ENCODE measurements around the gene SCFD2. TPM values are rescaled to one million over a fixed set of nuclear protein-coding genes. Genes with fewer than 3 reads are reported as not detected.
"Not testable (repeated sequence)": the region's sequence is repeated elsewhere in the genome, so short reads cannot be mapped to it uniquely, and the experiment has no call there.

The SCFD2 gene
- total RNA-seq, 1 donor = 33.2 TPM

GRCh38 chr4:53274609-53275268 lies 91.1 kb downstream of the SCFD2 start:
- TF ChIP-seq, protein P1, sequence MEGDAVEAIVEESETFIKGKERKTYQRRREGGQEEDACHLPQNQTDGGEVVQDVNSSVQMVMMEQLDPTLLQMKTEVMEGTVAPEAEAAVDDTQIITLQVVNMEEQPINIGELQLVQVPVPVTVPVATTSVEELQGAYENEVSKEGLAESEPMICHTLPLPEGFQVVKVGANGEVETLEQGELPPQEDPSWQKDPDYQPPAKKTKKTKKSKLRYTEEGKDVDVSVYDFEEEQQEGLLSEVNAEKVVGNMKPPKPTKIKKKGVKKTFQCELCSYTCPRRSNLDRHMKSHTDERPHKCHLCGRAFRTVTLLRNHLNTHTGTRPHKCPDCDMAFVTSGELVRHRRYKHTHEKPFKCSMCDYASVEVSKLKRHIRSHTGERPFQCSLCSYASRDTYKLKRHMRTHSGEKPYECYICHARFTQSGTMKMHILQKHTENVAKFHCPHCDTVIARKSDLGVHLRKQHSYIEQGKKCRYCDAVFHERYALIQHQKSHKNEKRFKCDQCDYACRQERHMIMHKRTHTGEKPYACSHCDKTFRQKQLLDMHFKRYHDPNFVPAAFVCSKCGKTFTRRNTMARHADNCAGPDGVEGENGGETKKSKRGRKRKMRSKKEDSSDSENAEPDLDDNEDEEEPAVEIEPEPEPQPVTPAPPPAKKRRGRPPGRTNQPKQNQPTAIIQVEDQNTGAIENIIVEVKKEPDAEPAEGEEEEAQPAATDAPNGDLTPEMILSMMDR (IDR thresholded peaks at IDR 0.05; ENCODE audit: insufficient read depth, low read depth, low read length) = no peak
- no peak overlapping the region for H3K4me3 ChIP-seq (ENCODE audit: low read depth, low read length)
- no peak for DNase-seq (ENCODE audit: low read depth)

DNA sequence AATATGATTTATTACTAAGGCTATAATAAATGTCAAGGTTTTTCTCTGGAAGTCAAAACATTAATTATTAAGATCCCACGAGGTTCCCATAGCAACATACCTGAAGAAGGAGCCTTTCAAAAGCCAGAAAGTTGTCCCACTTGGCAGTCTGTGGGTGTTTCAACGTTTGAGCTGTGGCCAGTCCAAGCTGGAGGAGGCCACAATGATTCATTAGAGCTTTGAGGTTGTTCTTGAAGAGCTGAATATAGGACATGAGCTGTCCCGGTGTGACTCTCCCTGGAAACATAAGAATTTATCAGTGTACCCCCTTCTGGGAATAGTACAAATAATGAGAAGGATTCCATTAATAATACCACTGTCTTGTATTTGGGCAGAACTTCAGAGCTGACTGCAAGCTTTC lies 92.1 kb downstream of the SCFD2 start:
- TF ChIP-seq, protein P1 (IDR thresholded peaks at IDR 0.05; ENCODE audit: insufficient read depth, low read depth, low read length) = no peak
- no peak for DNase-seq (ENCODE audit: low read depth)
- H3K4me3 ChIP-seq (ENCODE audit: low read depth, low read length) = no peak overlapping the region

DNA sequence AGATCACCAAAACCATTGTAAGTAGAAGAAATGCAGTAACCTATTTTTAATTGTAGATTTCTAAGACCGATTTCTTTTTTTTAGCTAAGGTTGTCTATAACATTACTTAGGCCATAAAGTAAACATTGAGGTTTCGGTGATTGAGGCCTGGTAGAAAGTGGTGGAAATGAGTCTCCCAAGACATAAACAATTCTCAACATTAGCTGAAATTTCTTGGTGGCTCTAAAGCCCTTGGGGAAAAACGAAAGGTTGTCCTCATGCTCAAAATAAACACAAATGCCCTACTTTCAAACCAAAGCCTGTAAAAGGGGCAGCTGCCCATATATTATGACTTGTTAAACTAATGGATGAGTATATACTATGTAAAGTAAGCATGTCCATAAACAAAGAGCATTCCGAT lies 98.8 kb downstream of the SCFD2 start:
- TF ChIP-seq, protein P1 (IDR thresholded peaks at IDR 0.05; ENCODE audit: insufficient read depth, low read depth, low read length) = no peak
- H3K4me3 ChIP-seq (ENCODE audit: low read depth, low read length) = no peak overlapping the region
- peak; percentile 67 for DNase-seq (ENCODE audit: low read depth)

DNA sequence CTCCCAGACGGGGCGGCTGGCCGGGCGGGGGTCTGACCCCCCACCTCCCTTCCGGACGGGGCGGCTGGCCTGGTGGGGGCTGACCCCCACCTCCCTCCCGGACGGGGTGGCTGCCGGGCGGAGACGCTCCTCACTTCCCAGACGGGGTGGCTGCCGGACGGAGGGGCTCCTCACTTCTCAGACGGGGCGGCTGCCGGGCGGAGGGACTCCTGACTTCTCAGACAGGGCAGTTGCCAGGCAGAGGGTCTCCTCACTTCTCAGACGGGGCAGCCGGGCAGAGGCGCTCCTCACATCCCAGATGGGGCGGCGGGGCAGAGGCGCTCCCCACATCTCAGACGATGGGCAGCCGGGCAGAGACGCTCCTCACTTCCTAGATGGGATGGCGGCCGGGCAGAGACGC lies 109.9 kb downstream of the SCFD2 start:
- not testable (repeated sequence) for DNase-seq (ENCODE audit: low read depth); H3K4me3 ChIP-seq (ENCODE audit: low read depth, low read length)

GRCh38 chr4:53240573-53240972 lies 125.3 kb downstream of the SCFD2 start:
- TF ChIP-seq, protein P1 (IDR thresholded peaks at IDR 0.05; ENCODE audit: insufficient read depth, low read depth, low read length) = no peak
- no peak overlapping the region for H3K4me3 ChIP-seq (ENCODE audit: low read depth, low read length)
- DNase-seq (ENCODE audit: low read depth) = peak; percentile 10

GRCh38 chr4:53238352-53238751 lies 127.5 kb downstream of the SCFD2 start:
- DNase-seq (ENCODE audit: low read depth); H3K4me3 ChIP-seq (ENCODE audit: low read depth, low read length): not testable (repeated sequence)

DNA sequence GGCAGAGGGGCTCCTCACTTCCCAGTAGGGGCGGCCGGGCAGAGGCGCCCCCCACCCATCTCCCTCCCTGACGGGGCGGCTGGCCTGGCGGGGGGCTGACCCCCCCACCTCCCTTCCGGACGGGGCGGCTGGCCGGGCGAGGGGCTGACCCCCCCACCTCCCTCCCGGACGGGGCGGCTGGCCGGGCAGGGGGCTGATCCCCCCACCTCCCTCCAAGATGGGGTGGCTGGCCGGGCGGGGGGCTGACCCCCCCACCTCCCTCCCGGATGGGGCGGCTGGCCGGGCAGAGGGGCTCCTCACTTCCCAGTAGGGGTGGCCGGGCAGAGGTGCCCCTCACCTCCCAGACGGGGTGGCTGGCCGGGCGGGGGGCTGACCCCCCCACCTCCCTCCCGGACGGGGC lies 128.1 kb downstream of the SCFD2 start:
- not testable (repeated sequence) for H3K4me3 ChIP-seq (ENCODE audit: low read depth, low read length); DNase-seq (ENCODE audit: low read depth)

- not testable (repeated sequence) for H3K4me3 ChIP-seq (ENCODE audit: low read depth, low read length); DNase-seq (ENCODE audit: low read depth)
These were observed 129.2 kb downstream of the SCFD2 start for GRCh38 chr4:53236624-53237023.

- H3K4me3 ChIP-seq (ENCODE audit: low read depth, low read length) = no peak overlapping the region
- no peak for DNase-seq (ENCODE audit: low read depth)
- TF ChIP-seq, protein P1 (IDR thresholded peaks at IDR 0.05; ENCODE audit: insufficient read depth, low read depth, low read length) = no peak
These were observed 130.3 kb downstream of the SCFD2 start for GRCh38 chr4:53235547-53235946.
